Activated naive CD4-positive, alpha-beta T cell treated with anti-CD3 and anti-CD28 coated beads for 36 hours (primary cell): ENCODE results near the gene ANO9. TPM values are rescaled to one million over a fixed set of nuclear protein-coding genes. Genes with fewer than 3 reads are reported as not detected.
A peak's percentile ranks its signal among the peaks of the same experiment; 100 is the strongest.

ENCODE experiments used
- CTCF ChIA-PET: fragments of 350-600 bp; sonication (Branson Sonifier 250); formaldehyde crosslinking; loops from one replicate; lab custom pipeline; 2021; ENCODE audit warnings: antibody characterized with exemption; lab: Charles Lee
- DNase-seq: peaks from one replicate; pipeline ENCODE4 v3.0.0-alpha.2; 2020
- H3K27ac Mint-ChIP-seq: one replicate; pipeline ENCODE4 v1.8.0; 2021; ENCODE audit warnings: mild to moderate bottlenecking, mixed read lengths
- H3K27me3 Mint-ChIP-seq: one replicate; pipeline ENCODE4 v1.8.0; 2021; ENCODE audit warnings: low read depth, mixed read lengths
- H3K36me3 Mint-ChIP-seq: one replicate; pipeline ENCODE4 v1.8.0; 2021; ENCODE audit warnings: low read depth, mixed read lengths
- H3K4me1 Mint-ChIP-seq: one replicate; pipeline ENCODE4 v1.8.0; 2021; ENCODE audit warnings: low read depth, mixed read lengths
- H3K4me3 Mint-ChIP-seq: one replicate; pipeline ENCODE4 v1.8.0; 2021; ENCODE audit warnings: mild to moderate bottlenecking, moderate library complexity, mixed read lengths
- H3K9me3 Mint-ChIP-seq: one replicate; pipeline ENCODE4 v1.8.0; 2021; ENCODE audit warnings: mixed read lengths
- intact Hi-C: fragments of 100-400 bp; cut with micrococcal nuclease; formaldehyde crosslinking; loops from one replicate; pipeline ENCODE4 v1.15.1; 2023
- total RNA-seq, 2 experiments: library from RNA; stranded (reverse); gene quantifications; one replicate each; pipeline ENCODE4 v1.2.3, GENCODE V29; 2021

The ANO9 gene
- total RNA-seq, 2 experiments from 2014 or later, result 28.9 to 31.0 TPM

DNA sequence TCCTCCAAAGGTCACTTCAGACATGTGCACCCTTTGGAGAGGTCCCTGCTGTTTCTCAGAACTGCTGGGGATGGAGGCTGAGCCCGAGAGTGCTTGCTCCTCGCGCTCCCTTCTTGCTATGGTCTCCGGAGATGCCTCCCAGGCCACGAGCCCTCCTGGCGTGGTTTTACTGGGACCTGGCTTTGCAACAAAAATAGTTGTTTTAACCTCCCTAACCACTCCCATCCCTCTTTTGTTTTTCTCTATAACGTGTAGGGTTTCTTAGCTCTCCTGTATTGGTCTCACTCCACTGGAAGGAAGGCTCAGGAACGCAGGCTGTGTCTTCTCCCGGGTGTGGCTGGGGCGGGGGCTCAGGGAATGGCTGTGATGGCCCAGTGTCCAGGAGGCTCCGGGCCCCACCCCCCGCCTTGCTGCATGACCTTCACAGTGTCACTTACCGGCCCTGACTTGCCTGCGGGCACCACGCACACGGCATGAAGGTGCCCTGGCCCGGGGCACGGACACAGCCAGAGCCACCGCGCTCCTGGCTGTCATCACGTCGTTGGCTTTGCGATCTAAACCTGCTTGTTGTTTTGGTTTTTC, 13.8 kb upstream of the ANO9 start:
- no peak for DNase-seq
- Mint-ChIP-seq H3K9me3 (no peaks in the 10 kb centered on the region), H3K36me3 (peaks cover 11% of the 10 kb centered on the region), H3K27me3 (no peaks in the 10 kb centered on the region), H3K27ac (no peak overlapping the region), H3K4me3 (no peak overlapping the region), H3K4me1 (peaks cover 38% of the 10 kb centered on the region)
- intact Hi-C loops, result no loop called here
- CTCF ChIA-PET, result interaction anchor here (0.6 to 1.5 kb wide), 2 partner anchors 64 to 223 kb away, joined by 3 to 4 read pairs; no protein-coding TSS in a partner anchor

- DNase-seq, result no peak
- intact Hi-C loops, result loop anchor here (5.0 kb wide), 2 partner anchors 98 to 352 kb away; partner anchors contain the start of genes PIDD1 and RPLP2
- H3K4me3 Mint-ChIP-seq, result no peak overlapping the region
- H3K4me1 Mint-ChIP-seq, result peaks cover 38% of the 10 kb centered on the region
- no peak overlapping the region for H3K27ac Mint-ChIP-seq
- H3K36me3 Mint-ChIP-seq, result peaks cover 11% of the 10 kb centered on the region
- no peaks in the 10 kb centered on the region for H3K9me3 Mint-ChIP-seq
- H3K27me3 Mint-ChIP-seq, result no peaks in the 10 kb centered on the region
- CTCF ChIA-PET, result interaction anchor here (1.3 kb wide), 1 partner anchor 63 kb away, joined by 3 read pairs; no protein-coding TSS in a partner anchor
These were observed 13.2 kb upstream of the ANO9 start for GRCh38 chr11:454801-455565.

DNA sequence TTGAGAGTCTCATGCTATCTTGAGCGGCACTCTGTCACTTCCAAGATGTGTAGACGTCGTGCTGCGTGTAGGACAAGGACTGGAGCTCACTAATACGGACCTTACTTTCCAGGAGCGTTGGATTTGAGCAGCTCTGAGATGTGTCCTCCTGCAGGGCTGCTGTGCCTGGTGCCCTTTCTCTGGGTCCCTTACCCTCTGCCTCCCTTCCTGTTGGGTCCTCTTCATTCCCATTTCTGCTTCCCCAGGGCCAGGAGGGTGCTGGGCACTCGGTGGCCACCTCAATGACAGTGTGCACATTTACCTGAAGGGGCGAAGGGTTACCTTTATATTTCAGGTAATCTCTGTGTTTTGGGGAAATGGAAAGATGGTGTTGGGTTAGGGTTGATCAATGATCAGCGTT, 12.2 kb upstream of the ANO9 start:
- Mint-ChIP-seq H3K36me3 (peaks cover 11% of the 10 kb centered on the region), H3K27me3 (no peaks in the 10 kb centered on the region), H3K4me3 (no peak overlapping the region), H3K9me3 (no peaks in the 10 kb centered on the region), H3K4me1 (peaks cover 44% of the 10 kb centered on the region), H3K27ac (no peak overlapping the region)
- CTCF ChIA-PET, result interaction anchor here (1.2 to 1.3 kb wide), 2 partner anchors 24 to 64 kb away, joined by 3 read pairs; no protein-coding TSS in a partner anchor
- no peak for DNase-seq
- intact Hi-C loops, result loop anchor here (5.0 kb wide), 2 partner anchors 97 to 353 kb away; partner anchors contain the start of genes PIDD1 and RPLP2

GRCh38 chr11:453564-453963, 11.8 kb upstream of the ANO9 start:
- peaks cover 48% of the 10 kb centered on the region for H3K4me1 Mint-ChIP-seq
- H3K27me3 Mint-ChIP-seq, result no peaks in the 10 kb centered on the region
- DNase-seq, result no peak
- no peaks in the 10 kb centered on the region for H3K9me3 Mint-ChIP-seq
- CTCF ChIA-PET, result interaction anchor here (1.2 to 1.3 kb wide), 3 partner anchors 10 to 64 kb away, joined by 3 to 4 read pairs (median 3); no protein-coding TSS in a partner anchor
- H3K36me3 Mint-ChIP-seq, result peaks cover 11% of the 10 kb centered on the region
- no peak overlapping the region for H3K4me3 Mint-ChIP-seq
- intact Hi-C loops, result loop anchor here (5.0 kb wide), 2 partner anchors 96 to 354 kb away; partner anchors contain the start of genes PIDD1 and RPLP2
- H3K27ac Mint-ChIP-seq, result no peak overlapping the region

DNA sequence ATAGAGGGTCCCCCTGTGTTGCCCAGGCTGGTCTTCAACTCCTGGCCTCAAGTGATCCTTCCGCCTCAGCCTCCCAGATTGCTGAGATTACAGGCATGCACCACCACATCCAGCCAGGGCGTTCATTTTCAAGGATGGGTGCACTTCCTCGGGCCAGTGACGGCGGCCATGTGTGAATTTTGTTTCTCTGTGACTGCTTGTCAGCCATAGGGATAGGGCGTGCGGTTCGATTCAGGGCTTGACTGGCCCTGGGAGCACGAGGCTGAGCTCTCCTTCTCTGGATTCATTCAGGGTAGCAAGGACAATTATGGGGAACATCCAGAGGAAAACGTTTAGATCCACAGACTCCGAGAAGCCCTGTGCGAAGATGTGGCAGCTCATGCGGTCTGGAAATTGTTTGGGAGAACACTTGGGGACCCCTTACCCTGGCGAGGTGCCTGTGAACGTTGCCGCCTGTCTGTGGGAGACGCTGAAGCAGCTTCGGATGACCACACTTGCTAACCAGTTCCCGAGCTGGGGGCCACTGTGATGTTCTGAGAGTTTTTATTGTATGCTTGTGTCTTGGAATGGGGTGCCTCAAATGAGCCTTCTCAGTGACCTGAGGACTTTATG, 11.2 kb upstream of the ANO9 start:
- no peak overlapping the region for H3K27ac Mint-ChIP-seq
- no peak for DNase-seq
- peaks cover 11% of the 10 kb centered on the region for H3K36me3 Mint-ChIP-seq
- H3K9me3 Mint-ChIP-seq, result no peaks in the 10 kb centered on the region
- peaks cover 48% of the 10 kb centered on the region for H3K4me1 Mint-ChIP-seq
- intact Hi-C loops, result loop anchor here (5.0 kb wide), 2 partner anchors 96 to 354 kb away; partner anchors contain the start of genes PIDD1 and RPLP2
- CTCF ChIA-PET, result interaction anchor here (1.2 to 1.3 kb wide), 2 partner anchors 11 to 23 kb away, joined by 3 to 4 read pairs; no protein-coding TSS in a partner anchor
- H3K27me3 Mint-ChIP-seq, result no peaks in the 10 kb centered on the region
- no peak overlapping the region for H3K4me3 Mint-ChIP-seq

DNA sequence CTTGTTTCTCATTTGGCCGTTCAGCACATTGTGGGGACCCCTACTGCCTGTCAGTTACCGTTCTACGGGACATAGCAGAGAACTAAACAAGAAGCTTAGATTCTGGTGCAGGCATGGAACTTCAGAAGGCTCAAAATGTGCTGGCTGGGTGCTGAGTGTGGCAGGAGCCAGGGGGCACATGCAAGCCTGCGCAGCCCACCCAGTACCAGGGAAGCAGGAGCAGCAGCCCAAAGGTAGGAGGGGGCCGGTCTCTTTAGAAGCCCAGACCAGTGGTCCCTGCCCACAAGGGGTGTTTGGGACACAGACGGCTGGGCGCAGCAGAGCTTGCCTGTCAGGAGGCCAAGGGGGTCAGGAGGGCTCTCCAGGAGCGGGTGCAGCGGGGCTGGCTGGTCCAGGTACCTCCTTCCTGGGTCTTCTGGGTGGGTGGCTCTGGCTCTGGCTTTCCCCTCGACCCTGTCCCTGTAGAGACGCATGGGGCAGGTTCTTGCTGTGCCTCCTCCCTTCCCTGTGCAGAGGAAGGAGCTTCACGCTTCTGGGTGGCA, 10.5 kb upstream of the ANO9 start:
- Mint-ChIP-seq H3K27ac (no peak overlapping the region), H3K4me1 (peaks cover 41% of the 10 kb centered on the region), H3K27me3 (no peaks in the 10 kb centered on the region), H3K4me3 (no peak overlapping the region), H3K9me3 (no peaks in the 10 kb centered on the region), H3K36me3 (peaks cover 7% of the 10 kb centered on the region)
- intact Hi-C loops, result loop anchor here (5.0 kb wide), 2 partner anchors 95 to 355 kb away; partner anchors contain the start of genes PIDD1 and RPLP2
- no peak for DNase-seq
- CTCF ChIA-PET, result interaction anchor here (1.3 kb wide), 1 partner anchor 12 kb away, joined by 4 read pairs; no protein-coding TSS in a partner anchor

- H3K36me3 Mint-ChIP-seq, result peaks cover 6% of the 10 kb centered on the region
- peak overlapping the region; percentile 97 for H3K4me3 Mint-ChIP-seq
- CTCF ChIA-PET, result interaction anchor here (0.6 to 4.2 kb wide), 3 partner anchors 45 to 192 kb away, joined by 3 to 21 read pairs (median 4); no protein-coding TSS in a partner anchor
- no peak for DNase-seq
- H3K27ac Mint-ChIP-seq, result no peak overlapping the region
- H3K4me1 Mint-ChIP-seq, result peaks cover 35% of the 10 kb centered on the region
- no peaks in the 10 kb centered on the region for H3K9me3 Mint-ChIP-seq
- no peaks in the 10 kb centered on the region for H3K27me3 Mint-ChIP-seq
- intact Hi-C loops, result loop anchor here (2.0 to 5.0 kb wide), 3 partner anchors 67 to 356 kb away; partner anchors contain the start of genes PIDD1 and RPLP2
These were observed 9.9 kb upstream of the ANO9 start for GRCh38 chr11:451738-452137.

DNA sequence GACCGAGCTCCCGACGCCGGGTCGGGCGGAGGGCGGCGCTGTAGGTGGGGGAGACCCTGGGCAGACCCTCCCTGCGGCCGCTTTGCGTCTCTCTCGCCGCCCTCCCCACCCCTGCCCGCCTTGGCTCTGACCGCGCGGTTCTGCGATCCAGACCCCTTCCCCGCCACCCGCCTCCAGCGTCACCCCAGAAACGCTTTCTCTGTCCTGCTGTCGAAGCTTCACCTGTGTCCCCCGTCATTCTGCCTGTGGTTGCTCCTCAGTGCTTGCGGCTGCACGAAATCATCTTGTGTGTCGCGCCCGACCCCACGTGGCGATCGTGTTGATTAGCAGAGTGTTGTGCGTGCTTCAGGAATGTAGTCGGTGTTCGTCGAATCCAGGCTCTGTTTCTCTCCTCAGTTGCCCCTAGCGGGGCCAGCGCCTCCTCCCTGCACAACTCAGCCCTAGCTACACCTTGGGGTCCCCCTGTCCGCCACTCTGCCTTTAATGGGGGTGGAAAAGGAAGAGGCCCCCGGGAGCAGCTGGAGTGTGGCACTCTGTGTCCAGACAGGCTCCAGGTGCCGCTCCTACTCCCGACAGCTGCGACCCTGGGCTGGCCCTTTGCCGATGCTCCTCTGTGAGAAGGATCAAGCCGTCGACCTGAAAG, 9.1 kb upstream of the ANO9 start:
- Mint-ChIP-seq H3K4me3 (peak overlapping the region; percentile 97), H3K4me1 (peaks cover 27% of the 10 kb centered on the region), H3K27me3 (no peaks in the 10 kb centered on the region), H3K27ac (peak overlapping the region; percentile 87), H3K36me3 (peaks cover 6% of the 10 kb centered on the region), H3K9me3 (no peaks in the 10 kb centered on the region)
- intact Hi-C loops, result loop anchor here (1.0 to 5.0 kb wide), 4 partner anchors 68 to 356 kb away; partner anchors contain the start of genes PIDD1, PSMD13, RPLP2 and SIRT3
- peak; percentile 82 for DNase-seq
- CTCF ChIA-PET, result interaction anchor here (0.5 to 4.2 kb wide), 4 partner anchors 30 to 191 kb away, joined by 3 to 21 read pairs (median 4); no protein-coding TSS in a partner anchor

- CTCF ChIA-PET, result interaction anchor here (0.5 to 4.2 kb wide), 11 partner anchors 11 to 205 kb away, joined by 3 to 21 read pairs (median 5); partner anchors contain the start of gene SIGIRR
- no peaks in the 10 kb centered on the region for H3K9me3 Mint-ChIP-seq
These were observed 8.3 kb upstream of the ANO9 start, which contains the start of gene PTDSS2 for GRCh38 chr11:449889-450808. PTDSS2 (plus strand) TSS chr11:450279; CDS start chr11:450456, 177 bp downstream.

More at GRCh38 chr11:449889-450808, 8.3 kb upstream of the ANO9 start, which contains the start of gene PTDSS2:
- H3K4me3 Mint-ChIP-seq, result peak within 1 kb of the TSS; percentile 97
- intact Hi-C loops, result loop anchor here (1.0 to 5.0 kb wide), 5 partner anchors 69 to 357 kb away; partner anchors contain the start of genes PHRF1, PIDD1, PSMD13 and RPLP2
- no peaks in the 10 kb centered on the region for H3K27me3 Mint-ChIP-seq
- peak; percentile 97 for DNase-seq
- H3K27ac Mint-ChIP-seq, result peak within 1 kb of the TSS; percentile 95
- H3K4me1 Mint-ChIP-seq, result peaks cover 24% of the 10 kb centered on the region
- H3K36me3 Mint-ChIP-seq, result peaks cover 6% of the 10 kb centered on the region
